ENCODE results near the gene LHFPL3.

LHFPL3 gene

DNA sequence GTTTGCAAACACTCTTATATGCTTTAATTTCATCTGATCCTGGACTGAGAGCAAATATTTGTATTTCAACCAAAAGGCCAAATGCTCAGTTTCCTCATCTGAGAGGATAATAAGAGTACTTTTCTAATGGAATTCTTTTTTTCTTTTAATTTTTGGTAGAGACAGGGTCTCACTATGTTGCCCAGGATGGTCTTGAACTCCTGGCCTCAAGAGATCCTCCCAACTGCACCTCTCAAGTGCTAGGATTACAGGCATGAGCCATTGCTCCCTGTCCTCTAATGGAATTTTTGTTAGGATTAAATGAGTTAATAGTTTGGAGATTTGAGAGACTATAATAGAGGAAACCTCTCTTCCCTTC is 617.2 kb downstream of the LHFPL3 start:
- DNase-seq = no peak

DNA sequence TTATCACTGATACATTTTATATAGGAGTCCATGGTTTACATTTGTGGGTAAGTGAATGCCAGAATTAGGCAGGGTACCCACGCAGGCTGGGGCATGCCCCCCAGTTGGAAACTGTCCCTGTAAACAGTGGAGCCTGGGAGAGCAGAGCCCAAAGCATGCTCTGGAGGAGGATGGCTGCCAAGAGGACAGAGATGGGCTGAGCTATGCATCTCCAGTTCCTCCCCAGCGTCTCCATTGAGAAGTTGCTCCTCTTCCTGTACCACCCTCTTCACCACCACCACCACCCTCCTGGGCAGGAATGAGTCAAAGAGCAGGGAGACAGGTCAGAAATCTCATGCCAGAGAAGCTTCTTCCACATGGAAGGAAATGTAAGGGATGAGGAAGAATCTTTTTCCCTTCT is 617.9 kb downstream of the LHFPL3 start:
- no peak for DNase-seq

DNA sequence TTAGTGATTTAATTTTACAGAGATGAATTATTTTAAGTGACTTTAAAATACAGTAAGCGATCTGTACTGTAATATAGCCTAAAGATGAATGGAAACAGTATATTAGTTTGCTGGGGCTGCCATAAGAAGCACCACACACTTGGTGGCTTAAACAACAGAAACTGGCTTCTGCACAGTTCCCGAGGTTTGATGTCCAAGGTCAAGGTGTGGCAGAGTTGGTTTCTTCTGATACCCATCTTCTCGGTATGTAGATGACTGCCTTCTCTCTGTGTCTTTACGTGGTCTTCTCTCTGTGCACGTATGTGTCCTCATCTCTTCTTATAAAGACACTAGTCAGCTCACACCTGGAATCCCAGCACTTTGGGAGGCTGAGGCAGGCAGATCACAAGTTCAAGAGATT is 621.6 kb downstream of the LHFPL3 start:
- DNase-seq = no peak

- no peak for DNase-seq
Measured at GRCh38 chr7:104950754-104951153, 622.4 kb downstream of the LHFPL3 start.

DNA sequence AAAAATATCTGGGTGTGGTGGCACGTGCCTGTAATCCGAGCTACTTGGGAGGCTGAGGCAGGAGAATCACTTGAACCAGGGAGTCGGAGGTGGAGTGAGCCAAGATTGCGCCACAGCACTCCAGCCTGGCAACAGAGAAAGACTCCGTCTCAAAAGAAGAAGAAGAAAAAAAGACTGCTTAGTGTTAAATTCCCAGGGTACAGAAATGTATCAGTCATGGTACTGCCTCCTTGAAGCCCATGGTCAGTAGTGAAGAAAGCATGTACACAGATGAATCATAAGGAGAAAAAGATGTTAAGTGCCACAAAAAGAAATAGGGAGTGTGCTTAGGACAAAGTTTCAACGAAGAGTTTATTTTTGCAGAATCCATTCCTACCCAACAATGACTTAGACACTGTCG is 623.1 kb downstream of the LHFPL3 start:
- DNase-seq = no peak

GRCh38 chr7:104955276-104955675 is 626.9 kb downstream of the LHFPL3 start:
- DNase-seq = no peak
